Measurements from ENCODE around the gene NAE1. TPM values are rescaled to one million over a fixed set of nuclear protein-coding genes. Genes with fewer than 3 reads are reported as not detected.

The NAE1 gene
- total RNA-seq, 1 experiment from 2014 or later: 146 TPM

DNA sequence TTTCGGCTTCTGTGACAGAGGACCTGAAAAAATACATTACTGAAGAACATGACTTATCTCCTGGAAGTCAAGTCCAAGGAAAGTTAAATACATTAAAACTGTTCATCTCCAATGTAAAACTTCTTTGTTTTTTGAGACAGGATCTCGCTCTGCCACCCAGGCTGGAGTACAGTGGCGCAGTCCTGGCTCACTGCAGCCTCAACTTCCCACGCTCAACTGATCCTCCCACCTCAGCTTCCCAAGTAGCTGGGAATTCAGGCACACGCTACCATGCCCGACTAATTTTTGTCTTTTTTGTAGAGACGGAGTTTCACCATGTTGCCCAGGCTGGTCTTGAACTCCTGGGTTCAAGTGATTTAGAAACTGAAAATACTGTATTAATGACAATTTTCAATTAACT, 19.7 kb downstream of the NAE1 start:
- H3K4me1 Mint-ChIP-seq (ENCODE audit: low read depth, unreplicated experiment): no peaks in the 10 kb centered on the region
- H3K36me3 Mint-ChIP-seq (ENCODE audit: insufficient read depth, unreplicated experiment): peaks cover 48% of the 10 kb centered on the region
- POLR2A ChIA-PET: no interaction called here
- no peak overlapping the region for H3K27ac Mint-ChIP-seq (ENCODE audit: unreplicated experiment)
- no peak overlapping the region for H3K4me3 ChIP-seq (ENCODE audit: low read depth, low read length)
- H3K27me3 Mint-ChIP-seq (ENCODE audit: insufficient read depth, unreplicated experiment): no peaks in the 10 kb centered on the region
- no peak for DNase-seq
- no peaks in the 10 kb centered on the region for H3K9me3 ChIP-seq
- no peaks in the 10 kb centered on the region for H3K27me3 ChIP-seq (replicated peaks; ENCODE audit: control insufficient read depth, insufficient read depth, low read length)
- H3K9me3 Mint-ChIP-seq (ENCODE audit: unreplicated experiment): no peaks in the 10 kb centered on the region
- peaks cover 1% of the 10 kb centered on the region for H3K36me3 ChIP-seq (ENCODE audit: control insufficient read depth, insufficient read depth, low read length)
- intact Hi-C loops (cut with micrococcal nuclease; ENCODE audit: unreplicated experiment): no loop called here
- BruUV-seq (replicated peaks): no TSS peak
- CTCF ChIA-PET: interaction anchor here (1.0 kb wide), 1 partner anchor 20 kb away, joined by 7 read pairs; the partner anchor contains the start of gene NAE1
- no peak overlapping the region for H3K4me3 Mint-ChIP-seq (ENCODE audit: unreplicated experiment)
- no peaks in the 10 kb centered on the region for H3K4me1 ChIP-seq
- TF ChIP-seq, protein P1, sequence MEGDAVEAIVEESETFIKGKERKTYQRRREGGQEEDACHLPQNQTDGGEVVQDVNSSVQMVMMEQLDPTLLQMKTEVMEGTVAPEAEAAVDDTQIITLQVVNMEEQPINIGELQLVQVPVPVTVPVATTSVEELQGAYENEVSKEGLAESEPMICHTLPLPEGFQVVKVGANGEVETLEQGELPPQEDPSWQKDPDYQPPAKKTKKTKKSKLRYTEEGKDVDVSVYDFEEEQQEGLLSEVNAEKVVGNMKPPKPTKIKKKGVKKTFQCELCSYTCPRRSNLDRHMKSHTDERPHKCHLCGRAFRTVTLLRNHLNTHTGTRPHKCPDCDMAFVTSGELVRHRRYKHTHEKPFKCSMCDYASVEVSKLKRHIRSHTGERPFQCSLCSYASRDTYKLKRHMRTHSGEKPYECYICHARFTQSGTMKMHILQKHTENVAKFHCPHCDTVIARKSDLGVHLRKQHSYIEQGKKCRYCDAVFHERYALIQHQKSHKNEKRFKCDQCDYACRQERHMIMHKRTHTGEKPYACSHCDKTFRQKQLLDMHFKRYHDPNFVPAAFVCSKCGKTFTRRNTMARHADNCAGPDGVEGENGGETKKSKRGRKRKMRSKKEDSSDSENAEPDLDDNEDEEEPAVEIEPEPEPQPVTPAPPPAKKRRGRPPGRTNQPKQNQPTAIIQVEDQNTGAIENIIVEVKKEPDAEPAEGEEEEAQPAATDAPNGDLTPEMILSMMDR (IDR thresholded peaks at IDR 0.05; ENCODE audit: insufficient read depth in 1 of 2, low read depth in 1 of 2, low read length in 1 of 2, severe bottlenecking in 1 of 2, unreplicated experiment in 1 of 2): no peak

DNA sequence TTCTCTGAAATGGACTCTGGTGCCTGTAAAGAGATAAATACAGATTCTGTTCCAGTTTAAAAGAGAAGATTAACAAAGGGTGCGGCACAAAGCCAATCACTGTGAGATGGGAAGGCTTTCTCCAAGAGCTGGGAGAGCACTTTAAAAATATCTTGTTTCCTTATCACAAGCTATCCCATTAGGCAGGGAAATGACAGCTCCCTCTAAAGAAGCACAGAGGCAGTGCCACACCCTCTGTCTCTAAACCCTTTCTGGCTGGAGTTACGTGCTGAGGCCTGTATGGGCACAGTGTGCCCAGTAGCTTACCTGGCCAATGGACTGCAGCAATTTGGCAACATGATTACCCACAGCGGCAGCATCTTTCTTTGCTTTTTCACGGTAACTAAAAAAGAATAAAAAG, 20.4 kb downstream of the NAE1 start:
- no peaks in the 10 kb centered on the region for H3K4me1 Mint-ChIP-seq (ENCODE audit: low read depth, unreplicated experiment)
- Histone ChIP-seq H3K27me3 (replicated peaks; ENCODE audit: control insufficient read depth, insufficient read depth, low read length) (no peaks in the 10 kb centered on the region), H3K36me3 (ENCODE audit: control insufficient read depth, insufficient read depth, low read length) (peaks cover 1% of the 10 kb centered on the region; the same call in 1 of the 2 replicates), H3K4me3 (ENCODE audit: low read depth, low read length) (no peak overlapping the region), H3K9me3 (no peaks in the 10 kb centered on the region), H3K4me1 (no peaks in the 10 kb centered on the region)
- no peak overlapping the region for H3K27ac Mint-ChIP-seq (ENCODE audit: unreplicated experiment)
- H3K9me3 Mint-ChIP-seq (ENCODE audit: unreplicated experiment): no peaks in the 10 kb centered on the region
- CTCF ChIA-PET: interaction anchor here (1.0 kb wide), 1 partner anchor 20 kb away, joined by 7 read pairs; the partner anchor contains the start of gene NAE1
- peaks cover 47% of the 10 kb centered on the region for H3K36me3 Mint-ChIP-seq (ENCODE audit: insufficient read depth, unreplicated experiment)
- intact Hi-C loops (cut with micrococcal nuclease; ENCODE audit: unreplicated experiment): no loop called here
- H3K4me3 Mint-ChIP-seq (ENCODE audit: unreplicated experiment): no peak overlapping the region
- TF ChIP-seq, protein P1 (IDR thresholded peaks at IDR 0.05; ENCODE audit: insufficient read depth in 1 of 2, low read depth in 1 of 2, low read length in 1 of 2, severe bottlenecking in 1 of 2, unreplicated experiment in 1 of 2): no peak
- no peak for DNase-seq
- POLR2A ChIA-PET: no interaction called here
- H3K27me3 Mint-ChIP-seq (ENCODE audit: insufficient read depth, unreplicated experiment): no peaks in the 10 kb centered on the region
- no TSS peak for BruUV-seq (replicated peaks)

DNA sequence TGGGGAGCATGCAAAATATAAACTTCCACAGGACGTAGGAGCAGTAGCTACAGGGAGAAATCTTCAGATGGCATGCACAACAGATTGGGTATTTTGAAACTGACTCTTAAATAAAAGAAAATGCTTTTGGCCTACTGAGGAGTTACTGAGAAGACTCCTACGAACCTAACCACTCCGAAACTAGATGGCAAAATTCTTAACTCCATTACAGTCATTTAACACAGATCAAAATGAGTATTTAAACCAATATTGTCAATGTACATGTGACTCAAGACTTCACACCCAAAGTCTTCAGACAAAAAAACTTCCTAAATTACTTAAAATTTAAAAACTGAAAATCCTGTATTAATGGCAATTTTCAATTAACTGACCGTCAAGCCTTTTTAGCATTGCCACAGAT, 21.0 kb downstream of the NAE1 start:
- no peaks in the 10 kb centered on the region for H3K27me3 Mint-ChIP-seq (ENCODE audit: insufficient read depth, unreplicated experiment)

More for the DNA sequence above, 21.0 kb downstream of the NAE1 start:
- no TSS peak for BruUV-seq (replicated peaks)
- Histone ChIP-seq H3K4me1 (no peaks in the 10 kb centered on the region), H3K4me3 (ENCODE audit: low read depth, low read length) (no peak overlapping the region), H3K27me3 (replicated peaks; ENCODE audit: control insufficient read depth, insufficient read depth, low read length) (no peaks in the 10 kb centered on the region), H3K36me3 (ENCODE audit: control insufficient read depth, insufficient read depth, low read length) (peaks cover 1% of the 10 kb centered on the region; the same call in 1 of the 2 replicates), H3K9me3 (no peaks in the 10 kb centered on the region)
- CTCF ChIA-PET: interaction anchor here (1.0 kb wide), 1 partner anchor 21 kb away, joined by 7 read pairs; the partner anchor contains the start of gene NAE1
- Mint-ChIP-seq H3K36me3 (ENCODE audit: insufficient read depth, unreplicated experiment) (peaks cover 48% of the 10 kb centered on the region), H3K9me3 (ENCODE audit: unreplicated experiment) (no peaks in the 10 kb centered on the region), H3K27ac (ENCODE audit: unreplicated experiment) (no peak overlapping the region), H3K4me1 (ENCODE audit: low read depth, unreplicated experiment) (no peaks in the 10 kb centered on the region), H3K4me3 (ENCODE audit: unreplicated experiment) (no peak overlapping the region)
- POLR2A ChIA-PET: no interaction called here
- TF ChIP-seq, protein P1 (IDR thresholded peaks at IDR 0.05; ENCODE audit: insufficient read depth in 1 of 2, low read depth in 1 of 2, low read length in 1 of 2, severe bottlenecking in 1 of 2, unreplicated experiment in 1 of 2): no peak
- no peak for DNase-seq
- intact Hi-C loops (cut with micrococcal nuclease; ENCODE audit: unreplicated experiment): no loop called here

All from Caco-2 (cell line).